ENCODE results near the gene ALK. TPM values are rescaled to one million over a fixed set of nuclear protein-coding genes. Genes with fewer than 3 reads are reported as not detected.
"Not testable (repeated sequence)": the region's sequence is repeated elsewhere in the genome, so short reads cannot be mapped to it uniquely, and the experiment has no call there.

Gene ALK
- total and polyA plus RNA-seq, 2 donors: 0.19 to 0.21 TPM

- 92% methylated on average over 10 of the region's 10 CpGs for WGBS
- Histone ChIP-seq H3K36me3 (ENCODE audit: control insufficient read depth in 2 of 2, insufficient read depth in 2 of 2, low read length in 1 of 2) (no peaks in the 10 kb centered on the region), H3K4me1 (ENCODE audit: control insufficient read depth in 2 of 2, insufficient read depth in 2 of 2, low read length in 2 of 2) (no peaks in the 10 kb centered on the region), H3K27ac (ENCODE audit: low read depth in 1 of 2, low read length in 1 of 2) (no peak overlapping the region), H3K4me3 (ENCODE audit: low read length in 2 of 2) (no peak overlapping the region), H3K27me3 (ENCODE audit: control insufficient read depth in 2 of 2, insufficient read depth in 1 of 2, low read length in 1 of 2) (peaks cover 0 to 3% of the 10 kb centered on the region in 2 donors), H3K9me3 (ENCODE audit: control insufficient read depth in 2 of 2, insufficient read depth in 1 of 2, low read length in 1 of 2) (no peaks in the 10 kb centered on the region)
- no peak for DNase-seq (ENCODE audit: low read depth in 6 of 9, low spot score in 9 of 9)
Observed at GRCh38 chr2:29245742-29246382, 675.5 kb downstream of the ALK start.

- H3K4me3 ChIP-seq (ENCODE audit: low read length in 2 of 2); H3K9me3 ChIP-seq (ENCODE audit: control insufficient read depth in 2 of 2, insufficient read depth in 1 of 2, low read length in 1 of 2); H3K36me3 ChIP-seq (ENCODE audit: control insufficient read depth in 2 of 2, insufficient read depth in 2 of 2, low read length in 1 of 2); H3K27ac ChIP-seq (ENCODE audit: low read depth in 1 of 2, low read length in 1 of 2); DNase-seq (ENCODE audit: low read depth in 6 of 9, low spot score in 9 of 9); H3K27me3 ChIP-seq (ENCODE audit: control insufficient read depth in 2 of 2, insufficient read depth in 1 of 2, low read length in 1 of 2); H3K4me1 ChIP-seq (ENCODE audit: control insufficient read depth in 2 of 2, insufficient read depth in 2 of 2, low read length in 2 of 2): not testable (repeated sequence)
- 98% methylated on average over 3 of the region's 3 CpGs for WGBS
Observed at GRCh38 chr2:29245035-29245741, 676.2 kb downstream of the ALK start.

- WGBS: 95% methylated on average over 9 of the region's 9 CpGs
- DNase-seq (ENCODE audit: low read depth in 6 of 9, low spot score in 9 of 9): no peak
- no peaks in the 10 kb centered on the region for H3K9me3 ChIP-seq (ENCODE audit: control insufficient read depth in 2 of 2, insufficient read depth in 1 of 2, low read length in 1 of 2)
- peaks cover 0 to 4% of the 10 kb centered on the region in 2 donors for H3K27me3 ChIP-seq (ENCODE audit: control insufficient read depth in 2 of 2, insufficient read depth in 1 of 2, low read length in 1 of 2)
- no peaks in the 10 kb centered on the region for H3K36me3 ChIP-seq (ENCODE audit: control insufficient read depth in 2 of 2, insufficient read depth in 2 of 2, low read length in 1 of 2)
- H3K4me1 ChIP-seq (ENCODE audit: control insufficient read depth in 2 of 2, insufficient read depth in 2 of 2, low read length in 2 of 2): no peaks in the 10 kb centered on the region
- H3K4me3 ChIP-seq (ENCODE audit: low read length in 2 of 2): no peak overlapping the region
- no peak overlapping the region for H3K27ac ChIP-seq (ENCODE audit: low read depth in 1 of 2, low read length in 1 of 2)
Observed at GRCh38 chr2:29242621-29243375, 678.6 kb downstream of the ALK start.

GRCh38 chr2:29241955-29242565 lies 679.3 kb downstream of the ALK start:
- Histone ChIP-seq H3K27me3 (ENCODE audit: control insufficient read depth in 2 of 2, insufficient read depth in 1 of 2, low read length in 1 of 2) (peaks cover 0 to 4% of the 10 kb centered on the region in 2 donors), H3K27ac (ENCODE audit: low read depth in 1 of 2, low read length in 1 of 2) (no peak overlapping the region), H3K9me3 (ENCODE audit: control insufficient read depth in 2 of 2, insufficient read depth in 1 of 2, low read length in 1 of 2) (no peaks in the 10 kb centered on the region), H3K36me3 (ENCODE audit: control insufficient read depth in 2 of 2, insufficient read depth in 2 of 2, low read length in 1 of 2) (no peaks in the 10 kb centered on the region), H3K4me3 (ENCODE audit: low read length in 2 of 2) (no peak overlapping the region), H3K4me1 (ENCODE audit: control insufficient read depth in 2 of 2, insufficient read depth in 2 of 2, low read length in 2 of 2) (no peaks in the 10 kb centered on the region)
- 87% methylated on average over 6 of the region's 6 CpGs for WGBS
- no peak for DNase-seq (ENCODE audit: low read depth in 6 of 9, low spot score in 9 of 9)

- Histone ChIP-seq H3K27me3 (ENCODE audit: control insufficient read depth in 2 of 2, insufficient read depth in 1 of 2, low read length in 1 of 2) (peaks cover 0 to 4% of the 10 kb centered on the region in 2 donors), H3K36me3 (ENCODE audit: control insufficient read depth in 2 of 2, insufficient read depth in 2 of 2, low read length in 1 of 2) (no peaks in the 10 kb centered on the region), H3K4me3 (ENCODE audit: low read length in 2 of 2) (no peak overlapping the region), H3K4me1 (ENCODE audit: control insufficient read depth in 2 of 2, insufficient read depth in 2 of 2, low read length in 2 of 2) (no peaks in the 10 kb centered on the region), H3K9me3 (ENCODE audit: control insufficient read depth in 2 of 2, insufficient read depth in 1 of 2, low read length in 1 of 2) (no peaks in the 10 kb centered on the region), H3K27ac (ENCODE audit: low read depth in 1 of 2, low read length in 1 of 2) (no peak overlapping the region)
- DNase-seq (ENCODE audit: low read depth in 6 of 9, low spot score in 9 of 9): no peak
- 92% methylated on average over 4 of the region's 4 CpGs for WGBS
Observed at GRCh38 chr2:29241341-29241740, 680.0 kb downstream of the ALK start.

- no peaks in the 10 kb centered on the region for H3K36me3 ChIP-seq (ENCODE audit: control insufficient read depth in 2 of 2, insufficient read depth in 2 of 2, low read length in 1 of 2)
- peaks cover 0 to 6% of the 10 kb centered on the region in 2 donors for H3K27me3 ChIP-seq (ENCODE audit: control insufficient read depth in 2 of 2, insufficient read depth in 1 of 2, low read length in 1 of 2)
- WGBS: 92% methylated on average over 4 of the region's 4 CpGs
- H3K4me1 ChIP-seq (ENCODE audit: control insufficient read depth in 2 of 2, insufficient read depth in 2 of 2, low read length in 2 of 2): no peaks in the 10 kb centered on the region
- DNase-seq (ENCODE audit: low read depth in 6 of 9, low spot score in 9 of 9): no peak
- no peaks in the 10 kb centered on the region for H3K9me3 ChIP-seq (ENCODE audit: control insufficient read depth in 2 of 2, insufficient read depth in 1 of 2, low read length in 1 of 2)
- no peak overlapping the region for H3K27ac ChIP-seq (ENCODE audit: low read depth in 1 of 2, low read length in 1 of 2)
- no peak overlapping the region for H3K4me3 ChIP-seq (ENCODE audit: low read length in 2 of 2)
Observed at GRCh38 chr2:29240601-29241000, 680.8 kb downstream of the ALK start.

- DNase-seq (ENCODE audit: low read depth in 6 of 9, low spot score in 9 of 9): no peak
- WGBS: 94% methylated on average over 15 of the region's 15 CpGs
- peaks cover 0 to 6% of the 10 kb centered on the region in 2 donors for H3K27me3 ChIP-seq (ENCODE audit: control insufficient read depth in 2 of 2, insufficient read depth in 1 of 2, low read length in 1 of 2)
Observed at GRCh38 chr2:29239209-29239960, 682.0 kb downstream of the ALK start.

GRCh38 chr2:29238497-29238896 lies 682.9 kb downstream of the ALK start:
- no peaks in the 10 kb centered on the region for H3K9me3 ChIP-seq (ENCODE audit: control insufficient read depth in 2 of 2, insufficient read depth in 1 of 2, low read length in 1 of 2)
- H3K27me3 ChIP-seq (ENCODE audit: control insufficient read depth in 2 of 2, insufficient read depth in 1 of 2, low read length in 1 of 2): peaks cover 0 to 6% of the 10 kb centered on the region in 2 donors
- H3K4me3 ChIP-seq (ENCODE audit: low read length in 2 of 2): no peak overlapping the region
- 78% methylated on average over 7 of the region's 7 CpGs for WGBS
- no peaks in the 10 kb centered on the region for H3K36me3 ChIP-seq (ENCODE audit: control insufficient read depth in 2 of 2, insufficient read depth in 2 of 2, low read length in 1 of 2)
- no peak overlapping the region for H3K27ac ChIP-seq (ENCODE audit: low read depth in 1 of 2, low read length in 1 of 2)
- no peaks in the 10 kb centered on the region for H3K4me1 ChIP-seq (ENCODE audit: control insufficient read depth in 2 of 2, insufficient read depth in 2 of 2, low read length in 2 of 2)
- no peak for DNase-seq (ENCODE audit: low read depth in 6 of 9, low spot score in 9 of 9)

More at GRCh38 chr2:29239209-29239960, 682.0 kb downstream of the ALK start:
- Histone ChIP-seq H3K36me3 (ENCODE audit: control insufficient read depth in 2 of 2, insufficient read depth in 2 of 2, low read length in 1 of 2) (no peaks in the 10 kb centered on the region), H3K9me3 (ENCODE audit: control insufficient read depth in 2 of 2, insufficient read depth in 1 of 2, low read length in 1 of 2) (no peaks in the 10 kb centered on the region), H3K27ac (ENCODE audit: low read depth in 1 of 2, low read length in 1 of 2) (no peak overlapping the region), H3K4me1 (ENCODE audit: control insufficient read depth in 2 of 2, insufficient read depth in 2 of 2, low read length in 2 of 2) (no peaks in the 10 kb centered on the region), H3K4me3 (ENCODE audit: low read length in 2 of 2) (no peak overlapping the region)
